SK-N-SH (cell line): ENCODE data around the gene SDSL. TPM values are rescaled to one million over a fixed set of nuclear protein-coding genes. Genes with fewer than 3 reads are reported as not detected.

Experiments
- CTCF ChIA-PET: fragments of 300-600, 350-600 bp; formaldehyde crosslinking; extraction: SDS; loops from one replicate; lab custom pipeline; 2021; lab: Yijun Ruan, JAX
- POLR2A ChIA-PET: fragments of 350-600 bp; sonication (Branson Sonifier 250); formaldehyde crosslinking; extraction: SDS; loops from one replicate; lab custom pipeline; 2020; ENCODE audit warnings: antibody characterized with exemption, inconsistent platforms; lab: Yijun Ruan, JAX
- DNase-seq: peaks from one replicate; pipeline ENCODE4 v3.0.0; 2012
- H2AFZ ChIP-seq: fragments of 200-600 bp; sonication (generic); 2 replicates; pipeline ENCODE4 v1.8.1; 2016; ENCODE audit warnings: antibody characterized with exemption, mild to moderate bottlenecking, low read depth
- H3F3A ChIP-seq: fragments of 200-600 bp; sonication (generic); replicated peaks from 2 replicates; pipeline ENCODE3; 2016; ENCODE audit warnings: antibody characterized with exemption, mild to moderate bottlenecking; ENCODE audit not compliant: insufficient read depth
- H3K27ac ChIP-seq, 2 experiments: fragments of 200-500 bp in 1 of 2; fragments of 200-600 bp in 1 of 2; sonication (Bioruptor generic) in 1 of 2; sonication (generic), shearing (Covaris generic) in 1 of 2; 2 replicates each; pipeline versions ENCODE4 v1.5.1 to v1.6.1; 2014 to 2016; ENCODE audit warnings: low read depth in 2 of 2, inconsistent platforms in 1 of 2, low read length in 1 of 2, mild to moderate bottlenecking in 1 of 2, mixed read lengths in 1 of 2
- H3K27me3 ChIP-seq: fragments of 200-600 bp; sonication (generic), shearing (Covaris generic); 2 replicates; pipeline ENCODE4 v1.6.1; 2016; ENCODE audit warnings: mixed run types; ENCODE audit not compliant: insufficient read depth
- H3K36me3 ChIP-seq, 2 experiments: fragments of 200-500 bp in 1 of 2; fragments of 200-600 bp in 1 of 2; sonication (Bioruptor generic) in 1 of 2; sonication (generic) in 1 of 2; replicated peaks in 1 of 2; 2 replicates each; pipeline versions ENCODE3 to v1.5.1; 2014 to 2016; ENCODE audit warnings: low read length in 1 of 2, mild to moderate bottlenecking in 1 of 2; ENCODE audit not compliant: insufficient read depth in 2 of 2, control insufficient read depth in 1 of 2
- H3K4me1 ChIP-seq, 2 experiments: fragments of 200-500 bp in 1 of 2; fragments of 200-600 bp in 1 of 2; sonication (Bioruptor generic) in 1 of 2; sonication (generic), shearing (Covaris generic) in 1 of 2; 2 replicates each; pipeline versions ENCODE4 v1.5.1 to v1.6.1; 2014 to 2016; ENCODE audit warnings: low read depth in 1 of 2, low read length in 1 of 2, mixed run types in 1 of 2; ENCODE audit not compliant: insufficient read depth in 2 of 2, control insufficient read depth in 1 of 2
- H3K4me2 ChIP-seq: fragments of 200-600 bp; sonication (generic), shearing (Covaris generic); 2 replicates; pipeline ENCODE4 v1.6.1; 2017; ENCODE audit warnings: mixed run types
- H3K4me3 ChIP-seq, 2 experiments: fragments of 200-500 bp in 1 of 2; fragments of 200-600 bp in 1 of 2; sonication (Bioruptor generic) in 1 of 2; sonication (generic), shearing (Covaris generic) in 1 of 2; 2 replicates each; pipeline versions ENCODE4 v1.5.1 to v1.8.1; 2014 to 2016; ENCODE audit warnings: low read depth in 2 of 2, inconsistent platforms in 1 of 2, low read length in 1 of 2, mild to moderate bottlenecking in 1 of 2, mixed read lengths in 1 of 2, moderate library complexity in 1 of 2
- H3K79me2 ChIP-seq: fragments of 200-600 bp; sonication (generic); 2 replicates; pipeline ENCODE4 v1.8.1; 2017; ENCODE audit warnings: mild to moderate bottlenecking; ENCODE audit not compliant: insufficient read depth
- H3K9ac ChIP-seq: fragments of 200-600 bp; sonication (generic); 2 replicates; pipeline ENCODE4 v1.6.1; 2017; ENCODE audit warnings: mixed run types
- H3K9me2 ChIP-seq: fragments of 200-600 bp; sonication (generic); 2 replicates; pipeline ENCODE4 v1.6.1; 2017; ENCODE audit warnings: mixed run types
- H3K9me3 ChIP-seq: fragments of 200-600 bp; sonication (generic); 2 replicates; pipeline ENCODE4 v1.6.1; 2017; ENCODE audit warnings: mixed run types, mild to moderate bottlenecking, moderate library complexity
- H4K20me1 ChIP-seq: fragments of 200-600 bp; sonication (generic); 2 replicates; pipeline ENCODE4 v1.6.1; 2017; ENCODE audit warnings: mild to moderate bottlenecking, mixed run types; ENCODE audit not compliant: insufficient read depth
- CHD2 ChIP-seq: fragments of 150-350 bp; IDR thresholded peaks from 2 replicates; pipeline ENCODE4 v1.6.1; 2018; ENCODE audit warnings: low read length; ENCODE audit not compliant: partially characterized antibody
- ELF1 ChIP-seq: IDR thresholded peaks from 2 replicates; pipeline ENCODE4 v1.4.0; 2012
- EP300 ChIP-seq, 2 experiments: IDR thresholded peaks; 2 replicates each; pipeline versions ENCODE4 v1.4.0 to v1.6.1; 2012; ENCODE audit warnings: borderline replicate concordance in 1 of 2, low read depth in 1 of 2, low read length in 1 of 2
- FOXM1 ChIP-seq: IDR thresholded peaks from 2 replicates; pipeline ENCODE4 v1.4.0; 2012; ENCODE audit warnings: low read depth, mild to moderate bottlenecking
- GABPA ChIP-seq: IDR thresholded peaks from 2 replicates; pipeline ENCODE4 v1.4.0; 2012; ENCODE audit warnings: low read depth, mild to moderate bottlenecking
- GATA2 ChIP-seq: sonication (generic); formaldehyde crosslinking; IDR thresholded peaks from 2 replicates; pipeline ENCODE4 v1.5.0; 2020; ENCODE audit warnings: mild to moderate bottlenecking, missing genetic modification reagents
- MEF2A ChIP-seq: IDR thresholded peaks from 2 replicates; pipeline ENCODE4 v1.4.0; 2012; ENCODE audit warnings: low read depth, borderline replicate concordance
- MXI1 ChIP-seq: IDR thresholded peaks from 2 replicates; pipeline ENCODE4 v1.6.1; 2012; ENCODE audit warnings: mild to moderate bottlenecking, low read depth, low read length, improper control_type of control experiment
- NFIC ChIP-seq: IDR thresholded peaks from 2 replicates; pipeline ENCODE4 v1.4.0; 2012; ENCODE audit warnings: borderline replicate concordance
- POLR2AphosphoS5 ChIP-seq: IDR thresholded peaks from 2 replicates; pipeline ENCODE4 v1.6.1; 2012; ENCODE audit warnings: low read depth, low read length
- RAD21 ChIP-seq: IDR thresholded peaks from 2 replicates; pipeline ENCODE4 v1.6.1; 2012; ENCODE audit warnings: mild to moderate bottlenecking, low read length
- RXRA ChIP-seq: IDR thresholded peaks from 2 replicates; pipeline ENCODE4 v1.4.0; 2012; ENCODE audit warnings: low read depth, mild to moderate bottlenecking, borderline replicate concordance
- TAF1 ChIP-seq: IDR thresholded peaks from 2 replicates; pipeline ENCODE4 v1.6.1; 2012; ENCODE audit warnings: low read depth, mild to moderate bottlenecking, low read length, moderate library complexity, borderline replicate concordance
- TEAD4 ChIP-seq: IDR thresholded peaks from 2 replicates; pipeline ENCODE4 v1.4.0; 2012; ENCODE audit warnings: mild to moderate bottlenecking, borderline replicate concordance; ENCODE audit not compliant: insufficient read depth
- WGBS: methylation state at CpG from one replicate; pipeline ENCODE4 v1.1.6; 2017; ENCODE audit warnings: low lambda C conversion rate; 5-methylcytosine and 5-hydroxymethylcytosine counted together
- polyA plus RNA-seq, 3 experiments: library from polyadenylated mRNA; depleted of rRNA; stranded (reverse); fragments of >200 nt; gene quantifications; 2 replicates each; pipeline ENCODE4 v1.2.3, GENCODE V29; 2012
- TF ChIP-seq, protein P1 (sequence below): fragments of 200-600 bp; sonication (generic); IDR thresholded peaks from 2 replicates; pipeline ENCODE4 v1.6.1; 2017; ENCODE audit warnings: antibody characterized with exemption, mild to moderate bottlenecking, moderate library complexity
- TF ChIP-seq, protein P2 (sequence below): IDR thresholded peaks from 2 replicates; pipeline ENCODE4 v1.4.0; 2012; ENCODE audit warnings: low read depth, borderline replicate concordance
- TF ChIP-seq, protein P3 (sequence below): fragments of 150-350 bp; IDR thresholded peaks from 2 replicates; pipeline ENCODE4 v1.6.1; 2017; ENCODE audit warnings: antibody characterized with exemption, low read length, low read depth, borderline replicate concordance
- TF ChIP-seq, protein P4 (sequence below): IDR thresholded peaks from 2 replicates; pipeline ENCODE4 v1.4.0; 2012; ENCODE audit warnings: low read depth, borderline replicate concordance

The SDSL gene
- polyA plus RNA-seq, 1 of the 3 experiments (the other 2 are of a cell fraction), result 33.7 TPM

DNA sequence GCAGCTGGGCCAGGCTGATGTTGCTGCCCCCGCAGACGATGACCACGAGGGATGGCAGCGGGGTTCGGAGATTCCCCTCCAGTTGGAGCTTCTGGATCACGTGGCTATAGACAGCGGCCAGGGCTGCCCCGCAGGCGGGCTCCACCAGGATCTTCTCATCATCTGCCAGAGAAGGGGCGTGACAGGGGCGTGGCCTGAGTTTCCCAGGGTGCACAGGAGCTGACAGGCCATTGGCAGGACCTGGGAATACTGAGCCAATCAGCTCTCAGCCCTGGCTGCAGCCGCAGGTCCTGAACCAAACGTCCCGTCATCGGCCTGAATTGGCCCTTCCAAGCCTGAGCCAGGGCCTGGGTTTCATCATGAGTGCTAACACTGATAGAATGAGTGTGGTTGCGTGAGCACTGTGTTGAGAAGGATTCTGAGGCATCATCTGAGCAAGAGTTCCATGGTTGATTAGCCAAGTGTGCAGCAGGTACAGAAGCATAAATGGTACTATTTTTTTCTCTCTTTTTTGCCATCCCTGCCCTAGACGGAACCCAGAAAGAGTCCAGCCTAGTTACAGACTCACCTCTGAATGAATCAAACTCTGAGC, 29.1 kb upstream of the SDSL start:
- 81% methylated on average over 9 of the region's 17 CpGs for WGBS
- peaks cover 0 to 4% of the 10 kb centered on the region in 2 experiments for H3K36me3 ChIP-seq
- ChIA-PET CTCF (no interaction called here), POLR2A (no interaction called here)
- no peaks in the 10 kb centered on the region for H3F3A ChIP-seq
- H3K9ac ChIP-seq, result no peak overlapping the region
- H3K4me1 ChIP-seq, result no peaks in the 10 kb centered on the region
- no peak overlapping the region for H3K4me2 ChIP-seq
- H3K9me2 ChIP-seq, result no peaks in the 10 kb centered on the region
- TF ChIP-seq, protein P1, sequence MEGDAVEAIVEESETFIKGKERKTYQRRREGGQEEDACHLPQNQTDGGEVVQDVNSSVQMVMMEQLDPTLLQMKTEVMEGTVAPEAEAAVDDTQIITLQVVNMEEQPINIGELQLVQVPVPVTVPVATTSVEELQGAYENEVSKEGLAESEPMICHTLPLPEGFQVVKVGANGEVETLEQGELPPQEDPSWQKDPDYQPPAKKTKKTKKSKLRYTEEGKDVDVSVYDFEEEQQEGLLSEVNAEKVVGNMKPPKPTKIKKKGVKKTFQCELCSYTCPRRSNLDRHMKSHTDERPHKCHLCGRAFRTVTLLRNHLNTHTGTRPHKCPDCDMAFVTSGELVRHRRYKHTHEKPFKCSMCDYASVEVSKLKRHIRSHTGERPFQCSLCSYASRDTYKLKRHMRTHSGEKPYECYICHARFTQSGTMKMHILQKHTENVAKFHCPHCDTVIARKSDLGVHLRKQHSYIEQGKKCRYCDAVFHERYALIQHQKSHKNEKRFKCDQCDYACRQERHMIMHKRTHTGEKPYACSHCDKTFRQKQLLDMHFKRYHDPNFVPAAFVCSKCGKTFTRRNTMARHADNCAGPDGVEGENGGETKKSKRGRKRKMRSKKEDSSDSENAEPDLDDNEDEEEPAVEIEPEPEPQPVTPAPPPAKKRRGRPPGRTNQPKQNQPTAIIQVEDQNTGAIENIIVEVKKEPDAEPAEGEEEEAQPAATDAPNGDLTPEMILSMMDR, result no peak
- TF ChIP-seq GABPA, result no peak
- TF ChIP-seq GATA2 (CRISPR knock-in tag), result no peak
- no peak for TF ChIP-seq CHD2
- no peak for TF ChIP-seq MEF2A
- TF ChIP-seq ELF1, result no peak
- no peak for TF ChIP-seq FOXM1
- no peak for TF ChIP-seq POLR2AphosphoS5
- no peak for TF ChIP-seq TAF1
- TF ChIP-seq RXRA, result no peak
- TF ChIP-seq, protein P2, sequence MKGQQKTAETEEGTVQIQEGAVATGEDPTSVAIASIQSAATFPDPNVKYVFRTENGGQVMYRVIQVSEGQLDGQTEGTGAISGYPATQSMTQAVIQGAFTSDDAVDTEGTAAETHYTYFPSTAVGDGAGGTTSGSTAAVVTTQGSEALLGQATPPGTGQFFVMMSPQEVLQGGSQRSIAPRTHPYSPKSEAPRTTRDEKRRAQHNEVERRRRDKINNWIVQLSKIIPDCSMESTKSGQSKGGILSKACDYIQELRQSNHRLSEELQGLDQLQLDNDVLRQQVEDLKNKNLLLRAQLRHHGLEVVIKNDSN, result no peak
- TF ChIP-seq RAD21, result no peak
- TF ChIP-seq TEAD4, result no peak
- TF ChIP-seq EP300 (IDR thresholded peaks at IDR 0.05; ENCODE audit: borderline replicate concordance in 1 of 2, low read depth in 1 of 2, low read length in 1 of 2), result no peak
- no peak for TF ChIP-seq NFIC
- TF ChIP-seq, protein P3, sequence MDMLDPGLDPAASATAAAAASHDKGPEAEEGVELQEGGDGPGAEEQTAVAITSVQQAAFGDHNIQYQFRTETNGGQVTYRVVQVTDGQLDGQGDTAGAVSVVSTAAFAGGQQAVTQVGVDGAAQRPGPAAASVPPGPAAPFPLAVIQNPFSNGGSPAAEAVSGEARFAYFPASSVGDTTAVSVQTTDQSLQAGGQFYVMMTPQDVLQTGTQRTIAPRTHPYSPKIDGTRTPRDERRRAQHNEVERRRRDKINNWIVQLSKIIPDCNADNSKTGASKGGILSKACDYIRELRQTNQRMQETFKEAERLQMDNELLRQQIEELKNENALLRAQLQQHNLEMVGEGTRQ, result no peak
- TF ChIP-seq, protein P4, sequence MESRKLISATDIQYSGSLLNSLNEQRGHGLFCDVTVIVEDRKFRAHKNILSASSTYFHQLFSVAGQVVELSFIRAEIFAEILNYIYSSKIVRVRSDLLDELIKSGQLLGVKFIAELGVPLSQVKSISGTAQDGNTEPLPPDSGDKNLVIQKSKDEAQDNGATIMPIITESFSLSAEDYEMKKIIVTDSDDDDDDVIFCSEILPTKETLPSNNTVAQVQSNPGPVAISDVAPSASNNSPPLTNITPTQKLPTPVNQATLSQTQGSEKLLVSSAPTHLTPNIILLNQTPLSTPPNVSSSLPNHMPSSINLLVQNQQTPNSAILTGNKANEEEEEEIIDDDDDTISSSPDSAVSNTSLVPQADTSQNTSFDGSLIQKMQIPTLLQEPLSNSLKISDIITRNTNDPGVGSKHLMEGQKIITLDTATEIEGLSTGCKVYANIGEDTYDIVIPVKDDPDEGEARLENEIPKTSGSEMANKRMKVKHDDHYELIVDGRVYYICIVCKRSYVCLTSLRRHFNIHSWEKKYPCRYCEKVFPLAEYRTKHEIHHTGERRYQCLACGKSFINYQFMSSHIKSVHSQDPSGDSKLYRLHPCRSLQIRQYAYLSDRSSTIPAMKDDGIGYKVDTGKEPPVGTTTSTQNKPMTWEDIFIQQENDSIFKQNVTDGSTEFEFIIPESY, result no peak
- TF ChIP-seq MXI1, result no peak
- TF ChIP-seq, all 33 proteins: peak for 0
- DNase-seq, result peak; percentile 46
- H3K9me3 ChIP-seq, result no peaks in the 10 kb centered on the region
- no peaks in the 10 kb centered on the region for H3K79me2 ChIP-seq
- H3K27ac ChIP-seq, result no peak overlapping the region
- H2AFZ ChIP-seq, result no peak overlapping the region
- H4K20me1 ChIP-seq, result no peaks in the 10 kb centered on the region
- no peaks in the 10 kb centered on the region for H3K27me3 ChIP-seq
- no peak overlapping the region for H3K4me3 ChIP-seq
